ENCODE measurements around the gene COL4A5. TPM values are rescaled to one million over a fixed set of nuclear protein-coding genes. Genes with fewer than 3 reads are reported as not detected.

The COL4A5 gene
- total and polyA plus RNA-seq, 7 donors: 1.1 to 8.6 (median 3.1) TPM

DNA sequence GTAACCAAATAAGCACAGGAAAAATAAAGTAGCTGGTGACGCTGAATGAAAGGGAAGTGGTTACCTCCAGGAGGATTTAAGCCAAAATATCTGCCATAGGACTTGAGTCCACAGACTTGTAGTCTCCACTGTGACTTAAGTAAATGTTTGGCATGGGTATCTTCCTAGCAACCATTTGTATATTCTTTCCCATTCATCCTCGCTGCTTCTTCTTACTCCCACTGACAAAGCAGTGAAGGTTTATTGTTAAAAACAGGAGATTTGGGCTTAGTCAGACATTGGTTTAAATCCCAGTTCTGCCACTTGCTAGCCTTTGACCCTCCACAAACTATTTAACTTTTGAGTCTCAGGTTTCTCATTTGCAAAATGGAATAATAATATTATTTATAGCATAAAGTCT, 23.7 kb upstream of the COL4A5 start:
- no peak for ATAC-seq
- WGBS, 3 donors: 32 to 70% (median 49%) methylated on average over 2 of the region's 2 CpGs
- TF ChIP-seq, protein P1, sequence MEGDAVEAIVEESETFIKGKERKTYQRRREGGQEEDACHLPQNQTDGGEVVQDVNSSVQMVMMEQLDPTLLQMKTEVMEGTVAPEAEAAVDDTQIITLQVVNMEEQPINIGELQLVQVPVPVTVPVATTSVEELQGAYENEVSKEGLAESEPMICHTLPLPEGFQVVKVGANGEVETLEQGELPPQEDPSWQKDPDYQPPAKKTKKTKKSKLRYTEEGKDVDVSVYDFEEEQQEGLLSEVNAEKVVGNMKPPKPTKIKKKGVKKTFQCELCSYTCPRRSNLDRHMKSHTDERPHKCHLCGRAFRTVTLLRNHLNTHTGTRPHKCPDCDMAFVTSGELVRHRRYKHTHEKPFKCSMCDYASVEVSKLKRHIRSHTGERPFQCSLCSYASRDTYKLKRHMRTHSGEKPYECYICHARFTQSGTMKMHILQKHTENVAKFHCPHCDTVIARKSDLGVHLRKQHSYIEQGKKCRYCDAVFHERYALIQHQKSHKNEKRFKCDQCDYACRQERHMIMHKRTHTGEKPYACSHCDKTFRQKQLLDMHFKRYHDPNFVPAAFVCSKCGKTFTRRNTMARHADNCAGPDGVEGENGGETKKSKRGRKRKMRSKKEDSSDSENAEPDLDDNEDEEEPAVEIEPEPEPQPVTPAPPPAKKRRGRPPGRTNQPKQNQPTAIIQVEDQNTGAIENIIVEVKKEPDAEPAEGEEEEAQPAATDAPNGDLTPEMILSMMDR (IDR thresholded peaks at IDR 0.05): no peak
- Histone ChIP-seq H3K27ac (no peak overlapping the region), H3K9me3 (no peaks in the 10 kb centered on the region), H3K4me3 (no peak overlapping the region), H3K27me3 (ENCODE audit: insufficient read depth in 3 of 3, low read length in 2 of 3) (peaks cover 0 to 5% (median 0%) of the 10 kb centered on the region in 3 donors), H3K36me3 (ENCODE audit: insufficient read depth in 1 of 2, low read depth in 1 of 2) (no peaks in the 10 kb centered on the region), H3K4me1 (no peaks in the 10 kb centered on the region)
- intact Hi-C loops (cut with DNase I): no loop called here
- DNase-seq: no peak

DNA sequence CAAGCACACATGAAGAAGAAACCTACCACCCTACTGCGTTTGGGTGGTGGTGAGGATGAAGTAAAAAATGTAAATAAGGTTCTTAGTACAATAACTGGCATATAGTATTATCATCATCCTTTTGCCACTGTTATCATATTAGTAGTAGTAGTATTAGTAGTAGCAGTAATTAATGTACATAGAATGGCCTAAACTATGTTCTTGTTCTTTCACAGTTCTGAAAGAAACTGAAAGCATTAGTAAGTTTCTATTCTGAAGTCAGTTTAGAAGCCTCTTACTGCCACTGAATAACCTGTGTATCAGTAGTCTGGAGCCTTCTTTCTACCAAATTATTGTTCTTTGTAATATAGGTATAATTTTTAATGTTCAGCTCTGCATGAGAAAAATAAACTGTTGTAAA, 22.4 kb upstream of the COL4A5 start:
- intact Hi-C loops (cut with DNase I): no loop called here
- no peaks in the 10 kb centered on the region for H3K4me1 ChIP-seq
- H3K36me3 ChIP-seq (ENCODE audit: insufficient read depth in 1 of 2, low read depth in 1 of 2): no peaks in the 10 kb centered on the region
- WGBS, 3 donors: 37 to 84% (median 83%) methylated on average over 1 of the region's 1 CpG
- peaks cover 0 to 5% (median 0%) of the 10 kb centered on the region in 3 donors for H3K27me3 ChIP-seq (ENCODE audit: insufficient read depth in 3 of 3, low read length in 2 of 3)
- ATAC-seq (no peak), DNase-seq (no peak)
- H3K4me3 ChIP-seq: no peak overlapping the region
- H3K9me3 ChIP-seq: no peaks in the 10 kb centered on the region
- H3K27ac ChIP-seq: no peak overlapping the region
- TF ChIP-seq, protein P1 (IDR thresholded peaks at IDR 0.05): no peak

DNA sequence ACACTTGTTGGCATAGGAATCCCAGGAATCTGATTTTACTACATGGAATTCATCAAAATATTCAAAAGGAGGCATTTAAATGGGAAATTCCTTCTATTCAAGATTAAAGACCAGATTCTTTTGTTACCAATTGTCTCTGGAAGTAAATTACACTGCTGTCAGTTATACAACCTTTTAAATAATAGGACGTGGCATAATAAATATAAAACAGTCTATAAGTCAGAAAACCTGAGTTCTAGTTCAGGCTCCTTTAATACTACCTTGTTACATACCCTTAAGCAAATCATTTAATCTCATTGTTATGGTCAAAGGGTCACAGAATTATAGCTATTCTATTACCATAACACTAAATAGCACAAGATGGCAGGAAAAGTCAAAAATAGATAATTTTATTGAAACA, 20.2 kb upstream of the COL4A5 start:
- no peak overlapping the region for H3K27ac ChIP-seq
- H3K4me1 ChIP-seq: no peaks in the 10 kb centered on the region
- peaks cover 0 to 7% (median 0%) of the 10 kb centered on the region in 3 donors for H3K27me3 ChIP-seq (ENCODE audit: insufficient read depth in 3 of 3, low read length in 2 of 3)
- WGBS, 3 donors: 37 to 88% (median 79%) methylated on average over 1 of the region's 1 CpG
- H3K4me3 ChIP-seq: no peak overlapping the region
- DNase-seq (no peak), ATAC-seq (no peak)
- no peaks in the 10 kb centered on the region for H3K36me3 ChIP-seq (ENCODE audit: insufficient read depth in 1 of 2, low read depth in 1 of 2)
- no peaks in the 10 kb centered on the region for H3K9me3 ChIP-seq
- TF ChIP-seq, protein P1 (IDR thresholded peaks at IDR 0.05): no peak
- intact Hi-C loops (cut with DNase I): no loop called here

DNA sequence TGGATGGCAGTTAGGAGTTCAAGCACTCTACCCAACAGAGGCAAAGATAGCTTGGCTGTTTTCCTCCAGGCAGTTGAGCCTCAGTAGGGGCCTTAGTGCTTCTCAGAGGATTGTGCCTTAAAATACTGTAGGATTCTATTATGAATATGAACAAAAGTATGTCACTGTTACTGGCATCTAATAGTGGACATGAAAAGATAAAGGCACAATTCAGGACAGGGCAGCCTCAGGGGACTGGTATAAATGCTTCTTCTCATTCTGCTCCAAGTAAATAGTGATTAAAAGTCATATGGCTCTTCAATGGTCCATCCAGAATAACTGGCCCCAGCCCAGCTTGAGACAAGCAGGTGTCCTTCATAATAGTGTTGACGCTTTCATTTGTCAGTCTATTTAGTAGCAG, 19.2 kb upstream of the COL4A5 start:
- no peaks in the 10 kb centered on the region for H3K4me1 ChIP-seq
- no peaks in the 10 kb centered on the region for H3K36me3 ChIP-seq (ENCODE audit: insufficient read depth in 1 of 2, low read depth in 1 of 2)
- H3K9me3 ChIP-seq: no peaks in the 10 kb centered on the region
- DNase-seq: no peak
- TF ChIP-seq, protein P1 (IDR thresholded peaks at IDR 0.05): no peak
- no peak overlapping the region for H3K27ac ChIP-seq
- H3K27me3 ChIP-seq (ENCODE audit: insufficient read depth in 3 of 3, low read length in 2 of 3): peaks cover 0 to 10% (median 0%) of the 10 kb centered on the region in 3 donors
- 58 to 85% (median 82%) methylated on average over 1 of the region's 1 CpG for WGBS, 3 donors
- ATAC-seq: no peak
- intact Hi-C loops (cut with DNase I): no loop called here
- no peak overlapping the region for H3K4me3 ChIP-seq

DNA sequence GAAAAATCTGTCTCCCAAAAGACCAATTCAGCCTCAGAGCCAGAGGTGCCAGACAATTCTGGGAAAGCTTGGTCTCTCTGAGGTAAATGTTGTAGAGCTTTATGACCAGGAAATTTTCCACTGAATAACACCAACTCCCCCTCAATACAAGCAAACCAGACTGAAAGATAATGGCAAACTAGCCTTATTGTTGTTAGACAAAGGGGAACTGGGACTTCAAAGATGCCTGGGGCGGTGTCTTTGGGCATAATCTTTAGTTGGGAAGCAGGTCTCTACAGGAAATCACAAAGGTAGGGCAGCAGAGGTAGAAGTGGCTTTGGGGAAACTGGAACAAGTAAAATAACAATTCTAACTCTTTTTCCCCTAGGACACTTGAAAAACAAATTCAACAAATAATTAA, 13.4 kb upstream of the COL4A5 start:
- Histone ChIP-seq H3K9me3 (no peaks in the 10 kb centered on the region), H3K4me3 (no peak overlapping the region), H3K27ac (no peak overlapping the region), H3K36me3 (ENCODE audit: insufficient read depth in 1 of 2, low read depth in 1 of 2) (no peaks in the 10 kb centered on the region), H3K4me1 (no peaks in the 10 kb centered on the region), H3K27me3 (ENCODE audit: insufficient read depth in 3 of 3, low read length in 2 of 3) (peaks cover 0 to 14% (median 0%) of the 10 kb centered on the region in 3 donors)
- intact Hi-C loops (cut with DNase I): no loop called here
- ATAC-seq (no peak), DNase-seq (no peak)
- 33 to 77% (median 60%) methylated on average over 1 of the region's 1 CpG for WGBS, 3 donors
- TF ChIP-seq, protein P1 (IDR thresholded peaks at IDR 0.05): no peak

Measured in psoas muscle (tissue), 8 donors.